ENCODE results near the gene C1orf226. TPM values are rescaled to one million over a fixed set of nuclear protein-coding genes. Genes with fewer than 3 reads are reported as not detected.
"Not testable (repeated sequence)": the region's sequence is repeated elsewhere in the genome, so short reads cannot be mapped to it uniquely, and the experiment has no call there.

The C1orf226 gene
- total RNA-seq, 1 experiment from 2014 or later = 1.2 TPM

- in situ Hi-C loops (cut with HindIII; ENCODE audit: low pct_unique_long_range_greater_than_20kb, low sequenced_read_pairs); DNase-seq (ENCODE audit: low read depth, low spot score): not testable (repeated sequence)
Observed at GRCh38 chr1:162419450-162419931, 38.0 kb downstream of the C1orf226 start.

GRCh38 chr1:162420120-162420519 is 38.6 kb downstream of the C1orf226 start:
- DNase-seq (ENCODE audit: low read depth, low spot score) = no peak
- in situ Hi-C loops (cut with HindIII; ENCODE audit: low pct_unique_long_range_greater_than_20kb, low sequenced_read_pairs) = no loop called here

GRCh38 chr1:162421258-162422164 is 40.0 kb downstream of the C1orf226 start:
- DNase-seq (ENCODE audit: low read depth, low spot score) = peak; percentile 58
- in situ Hi-C loops (cut with HindIII; ENCODE audit: low pct_unique_long_range_greater_than_20kb, low sequenced_read_pairs) = no loop called here

GRCh38 chr1:162422662-162423375 is 41.3 kb downstream of the C1orf226 start:
- in situ Hi-C loops (cut with HindIII; ENCODE audit: low pct_unique_long_range_greater_than_20kb, low sequenced_read_pairs) = no loop called here
- no peak for DNase-seq (ENCODE audit: low read depth, low spot score)

GRCh38 chr1:162430583-162430982 is 49.1 kb downstream of the C1orf226 start:
- in situ Hi-C loops (cut with HindIII; ENCODE audit: low pct_unique_long_range_greater_than_20kb, low sequenced_read_pairs) = no loop called here
- DNase-seq (ENCODE audit: low read depth, low spot score) = no peak

GRCh38 chr1:162432977-162433713 is 51.6 kb downstream of the C1orf226 start:
- in situ Hi-C loops (cut with HindIII; ENCODE audit: low pct_unique_long_range_greater_than_20kb, low sequenced_read_pairs) = not testable (repeated sequence)

More at GRCh38 chr1:162432977-162433713, 51.6 kb downstream of the C1orf226 start:
- DNase-seq (ENCODE audit: low read depth, low spot score) = not testable (repeated sequence)

Small RNAs within 50 kb of the gene (small RNA-seq; reads per million reads assigned to genes)
- gene MIR556 (0 to 0.10 reads per million in 2 experiments), gene RNA5SP61 (0 reads per million in 2 experiments)

Other genes starting within 250 kb of the C1orf226 start
- 0.32 TPM in 1 of 2 replicates, not detected in the other for gene SPATA46, start 4.9 kb upstream of the C1orf226 start, total RNA-seq (2014; rRNA removed; shearing (Covaris generic))
- not detected in 2 replicates for gene SH2D1B, start 30.4 kb downstream of the C1orf226 start, total RNA-seq (2014; rRNA removed; shearing (Covaris generic))
- gene UHMK1, start 116.1 kb downstream of the C1orf226 start, total RNA-seq (2014; rRNA removed; shearing (Covaris generic)) = 93.8 and 93.9 TPM in 2 replicates
- 33.9 and 38.3 TPM in 2 replicates for gene UAP1, start 180.0 kb downstream of the C1orf226 start, total RNA-seq (2014; rRNA removed; shearing (Covaris generic))

Measured in SK-MEL-5 (cell line).